ENCODE measurements around the gene HYCC1. TPM values are rescaled to one million over a fixed set of nuclear protein-coding genes. Genes with fewer than 3 reads are reported as not detected.

Gene HYCC1
- total RNA-seq, 1 donor from 2014 or later, result 131 TPM

DNA sequence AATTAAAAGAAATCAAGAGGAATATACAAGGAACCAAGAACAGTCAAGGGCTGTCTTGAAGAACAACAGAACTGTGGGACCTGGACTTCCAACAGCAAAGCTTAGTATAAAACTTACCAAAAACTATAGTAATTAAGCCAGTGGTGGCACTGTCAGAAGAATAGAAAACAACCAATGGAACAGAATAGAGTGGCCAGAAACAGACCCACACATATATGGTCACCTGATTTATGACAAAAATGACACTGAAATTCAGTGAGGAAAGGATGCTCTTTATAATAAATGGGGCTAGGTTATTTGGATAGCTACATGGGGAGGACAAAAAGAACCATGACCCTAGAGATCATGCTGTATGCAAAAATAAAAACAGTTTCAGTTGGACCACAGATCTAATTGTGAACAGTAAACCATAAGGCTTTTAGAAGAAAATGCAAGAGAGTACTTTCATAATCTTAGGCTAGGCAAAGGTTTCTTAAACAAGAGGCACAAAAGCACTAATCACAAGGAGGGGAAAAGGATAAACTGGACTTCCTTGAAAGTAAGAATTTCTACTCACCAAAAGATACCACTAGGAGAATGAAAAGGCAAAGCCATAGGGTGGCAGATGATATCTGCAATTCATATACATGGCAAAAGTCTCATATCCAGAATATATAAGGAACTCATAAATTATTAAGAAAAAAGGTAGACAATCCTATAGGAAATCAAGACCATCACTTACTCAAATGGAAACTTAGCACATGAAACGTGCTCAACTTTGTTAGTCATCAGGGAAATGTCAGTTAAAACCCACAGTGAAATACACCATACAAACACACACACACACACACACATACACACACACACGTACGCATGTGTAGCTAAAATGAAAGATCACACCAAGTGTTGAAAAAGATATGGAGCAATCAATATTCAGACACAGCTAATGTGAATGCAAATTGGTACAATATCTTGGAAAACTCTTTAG, 20.8 kb downstream of the HYCC1 start:
- H3K9me3 Mint-ChIP-seq (ENCODE audit: unreplicated experiment), result peaks cover 2% of the 10 kb centered on the region
- DNase-seq, result no peak
- H3K4me1 Mint-ChIP-seq (ENCODE audit: low read depth, unreplicated experiment), result peaks cover 33% of the 10 kb centered on the region
- no peaks in the 10 kb centered on the region for H3K36me3 Mint-ChIP-seq (ENCODE audit: unreplicated experiment)
- TF ChIP-seq CTCF (IDR thresholded peaks at IDR 0.05; ENCODE audit: partially characterized antibody, unreplicated experiment), result no peak
- peaks cover 2% of the 10 kb centered on the region for H3K27me3 Mint-ChIP-seq (ENCODE audit: unreplicated experiment)
- H3K27ac Mint-ChIP-seq (ENCODE audit: unreplicated experiment), result peak overlapping the region; percentile 49
- no peak overlapping the region for H3K4me3 Mint-ChIP-seq (ENCODE audit: unreplicated experiment)

- Mint-ChIP-seq H3K36me3 (ENCODE audit: unreplicated experiment) (no peaks in the 10 kb centered on the region), H3K4me1 (ENCODE audit: low read depth, unreplicated experiment) (peaks cover 23% of the 10 kb centered on the region), H3K4me3 (ENCODE audit: unreplicated experiment) (no peak overlapping the region), H3K9me3 (ENCODE audit: unreplicated experiment) (peaks cover 3% of the 10 kb centered on the region), H3K27me3 (ENCODE audit: unreplicated experiment) (peaks cover 2% of the 10 kb centered on the region), H3K27ac (ENCODE audit: unreplicated experiment) (no peak overlapping the region)
- TF ChIP-seq CTCF (IDR thresholded peaks at IDR 0.05; ENCODE audit: partially characterized antibody, unreplicated experiment), result no peak
- no peak for DNase-seq
Observed at GRCh38 chr7:22990588-22990949, 23.4 kb downstream of the HYCC1 start.

DNA sequence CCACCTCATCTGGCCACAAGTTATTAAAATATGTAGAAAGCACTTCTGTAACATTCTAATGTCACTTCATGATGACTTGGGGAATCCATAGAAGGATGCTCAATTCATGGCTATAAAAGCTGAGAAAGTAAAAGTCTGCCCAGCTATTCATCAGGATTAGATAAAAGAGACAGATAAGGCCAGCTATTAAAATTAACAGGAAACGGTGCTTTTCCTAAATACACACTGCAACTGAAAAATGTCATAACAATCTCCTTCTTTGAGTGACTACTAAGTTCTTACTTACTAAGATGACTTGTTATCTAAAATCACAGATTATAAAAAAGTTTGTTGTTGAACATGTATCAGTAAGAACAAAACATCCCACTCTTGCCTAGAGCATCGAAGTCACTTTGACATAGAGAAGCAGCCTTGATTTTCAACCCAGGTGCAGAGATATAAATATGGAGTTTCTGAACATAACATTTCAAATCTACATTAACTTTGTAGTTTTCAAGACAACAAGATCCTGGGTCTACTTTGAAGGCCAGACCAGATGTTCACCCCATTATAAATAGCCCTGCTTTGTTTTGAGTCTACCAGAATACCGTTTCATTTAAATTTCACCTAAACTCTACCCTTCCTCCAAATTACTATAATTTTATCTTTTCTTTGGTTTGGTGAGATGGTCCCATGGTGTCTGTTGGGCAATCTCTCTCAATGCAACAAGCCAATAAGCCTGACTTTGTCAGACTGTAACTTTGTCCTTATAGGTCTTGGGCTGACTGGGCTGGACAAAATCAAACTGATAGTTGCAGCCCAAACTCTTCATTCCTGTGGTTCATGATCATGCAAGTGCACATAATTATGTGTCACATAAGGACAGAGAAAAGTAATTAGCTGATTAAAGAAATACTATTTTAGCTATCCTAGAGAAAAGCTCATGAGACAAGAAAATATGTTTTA, 24.0 kb downstream of the HYCC1 start:
- Mint-ChIP-seq H3K9me3 (ENCODE audit: unreplicated experiment) (peaks cover 3% of the 10 kb centered on the region), H3K36me3 (ENCODE audit: unreplicated experiment) (no peaks in the 10 kb centered on the region), H3K27ac (ENCODE audit: unreplicated experiment) (peak overlapping the region; percentile 20), H3K4me1 (ENCODE audit: low read depth, unreplicated experiment) (peaks cover 18% of the 10 kb centered on the region), H3K4me3 (ENCODE audit: unreplicated experiment) (no peak overlapping the region), H3K27me3 (ENCODE audit: unreplicated experiment) (peaks cover under 1% of the 10 kb centered on the region)
- no peak for DNase-seq
- no peak for TF ChIP-seq CTCF (IDR thresholded peaks at IDR 0.05; ENCODE audit: partially characterized antibody, unreplicated experiment)

DNA sequence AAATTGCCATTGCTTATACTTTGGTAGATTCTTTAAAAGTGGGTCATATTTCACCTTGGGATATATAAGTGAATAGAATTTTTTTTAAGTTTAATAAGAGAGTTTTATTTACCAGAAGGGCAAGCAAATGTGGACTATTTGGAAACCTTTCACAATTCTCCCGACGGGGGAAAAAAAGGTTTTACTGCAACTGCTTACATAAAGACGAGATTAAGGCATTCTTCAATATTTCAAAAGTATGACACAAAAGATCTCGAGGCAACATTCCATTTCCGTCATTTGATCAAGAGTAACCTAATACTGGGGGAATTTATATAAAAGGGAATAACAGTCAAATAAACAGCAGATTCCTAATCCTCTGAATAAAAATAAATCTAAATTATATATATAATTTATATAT, 28.5 kb downstream of the HYCC1 start:
- H3K4me3 Mint-ChIP-seq (ENCODE audit: unreplicated experiment), result no peak overlapping the region
- no peak overlapping the region for H3K27ac Mint-ChIP-seq (ENCODE audit: unreplicated experiment)
- peaks cover 2% of the 10 kb centered on the region for H3K27me3 Mint-ChIP-seq (ENCODE audit: unreplicated experiment)
- TF ChIP-seq CTCF (IDR thresholded peaks at IDR 0.05; ENCODE audit: partially characterized antibody, unreplicated experiment), result no peak
- H3K4me1 Mint-ChIP-seq (ENCODE audit: low read depth, unreplicated experiment), result peaks cover 2% of the 10 kb centered on the region
- peaks cover 7% of the 10 kb centered on the region for H3K9me3 Mint-ChIP-seq (ENCODE audit: unreplicated experiment)
- no peak for DNase-seq
- no peaks in the 10 kb centered on the region for H3K36me3 Mint-ChIP-seq (ENCODE audit: unreplicated experiment)
